Esophagus squamous epithelium (tissue), 5 donors: ENCODE data around the gene IL1A. TPM values are rescaled to one million over a fixed set of nuclear protein-coding genes. Genes with fewer than 3 reads are reported as not detected.

ENCODE experiments used
- DNase-seq: peaks from one replicate; lab custom pipeline; 2025; lab: John Stamatoyannopoulos, UW
- H3K27ac ChIP-seq, 4 donors: fragments of 200-600 bp; sonication (generic); one replicate each; pipeline ENCODE4 v1.5.1; 2016 to 2019; ENCODE audit warnings: mild to moderate bottlenecking in 1 of 4
- H3K27me3 ChIP-seq, 4 donors: fragments of 200-600 bp; sonication (generic); 1 replicate in 3 of 4; 2 replicates in 1 of 4; pipeline versions ENCODE4 v1.5.1 to v1.6.0; 2017 to 2021; ENCODE audit warnings: antibody characterized with exemption in 1 of 4
- H3K36me3 ChIP-seq, 3 donors: fragments of 200-600 bp; sonication (generic); one replicate each; pipeline ENCODE4 v1.5.1; 2016 to 2019
- H3K4me1 ChIP-seq, 3 donors: fragments of 200-600 bp; sonication (generic); one replicate each; pipeline ENCODE4 v1.5.1; 2017 to 2019
- H3K4me3 ChIP-seq, 4 donors: fragments of 200-600 bp; sonication (generic); 1 replicate in 3 of 4; 2 replicates in 1 of 4; pipeline ENCODE4 v1.5.1; 2016 to 2019; ENCODE audit warnings: mild to moderate bottlenecking in 2 of 4, moderate library complexity in 1 of 4
- H3K9me3 ChIP-seq, 3 donors: fragments of 200-600 bp; sonication (generic); one replicate each; pipeline ENCODE4 v1.5.1; 2016 to 2019
- POLR2A ChIP-seq, 4 donors: fragments of 450-650 bp; IDR thresholded peaks; one replicate each; pipeline ENCODE4 v1.6.1; 2017; ENCODE audit warnings: antibody characterized with exemption in 4 of 4, mild to moderate bottlenecking in 4 of 4, moderate library complexity in 3 of 4
- WGBS, 2 donors: methylation state at CpG; one replicate each; pipeline ENCODE4 v1.1.5; 2018; 5-methylcytosine and 5-hydroxymethylcytosine counted together
- intact Hi-C: fragments of 100-400 bp; cut with DNase I; formaldehyde crosslinking; loops from one replicate; pipeline ENCODE4 v1.15.0; 2022
- total RNA-seq, 4 donors: library from RNA; depleted of rRNA; stranded (reverse); fragments of >200 nt; gene quantifications; one replicate each; pipeline ENCODE4 v1.1.0, GENCODE V29; 2016
- TF ChIP-seq, protein P1 (sequence below), 6 experiments: fragments of 450-650 bp in 4 of 6; fragments of 200-600 bp in 2 of 6; sonication (generic) in 2 of 6; IDR thresholded peaks; one replicate each; pipeline ENCODE4 v1.5.1; 2016 to 2019; ENCODE audit warnings: antibody characterized with exemption in 6 of 6, mild to moderate bottlenecking in 4 of 6, moderate library complexity in 4 of 6
- donor health status: DM: yes; HTN: yes; CAD: no.

Gene IL1A
- total RNA-seq, 4 donors from 2014 or later, result 0.53 to 37.4 (median 4.3) TPM

DNA sequence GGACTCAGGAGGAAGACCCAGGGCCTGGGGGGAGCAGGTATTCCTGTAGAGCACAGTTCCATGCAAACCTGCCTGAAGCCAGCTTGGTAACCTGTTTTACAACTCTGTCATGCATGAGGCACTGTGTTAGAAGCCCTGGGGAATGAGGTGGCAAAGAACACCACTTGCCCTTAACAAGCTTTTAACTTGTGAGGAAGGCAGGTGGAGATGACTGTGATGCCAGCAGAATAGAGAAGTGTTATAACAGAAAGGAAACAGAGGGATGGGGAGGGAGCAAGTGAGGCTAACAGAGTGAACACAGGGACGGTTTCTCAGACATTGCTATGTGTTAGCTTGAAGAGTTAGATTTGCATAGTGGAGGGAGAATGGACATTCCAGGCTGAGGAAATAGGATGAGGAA lies 11.5 kb upstream of the IL1A start:
- 27 to 42% methylated on average over 1 of the region's 1 CpG for WGBS, 2 donors
- no peaks in the 10 kb centered on the region for H3K36me3 ChIP-seq
- TF ChIP-seq, protein P1, sequence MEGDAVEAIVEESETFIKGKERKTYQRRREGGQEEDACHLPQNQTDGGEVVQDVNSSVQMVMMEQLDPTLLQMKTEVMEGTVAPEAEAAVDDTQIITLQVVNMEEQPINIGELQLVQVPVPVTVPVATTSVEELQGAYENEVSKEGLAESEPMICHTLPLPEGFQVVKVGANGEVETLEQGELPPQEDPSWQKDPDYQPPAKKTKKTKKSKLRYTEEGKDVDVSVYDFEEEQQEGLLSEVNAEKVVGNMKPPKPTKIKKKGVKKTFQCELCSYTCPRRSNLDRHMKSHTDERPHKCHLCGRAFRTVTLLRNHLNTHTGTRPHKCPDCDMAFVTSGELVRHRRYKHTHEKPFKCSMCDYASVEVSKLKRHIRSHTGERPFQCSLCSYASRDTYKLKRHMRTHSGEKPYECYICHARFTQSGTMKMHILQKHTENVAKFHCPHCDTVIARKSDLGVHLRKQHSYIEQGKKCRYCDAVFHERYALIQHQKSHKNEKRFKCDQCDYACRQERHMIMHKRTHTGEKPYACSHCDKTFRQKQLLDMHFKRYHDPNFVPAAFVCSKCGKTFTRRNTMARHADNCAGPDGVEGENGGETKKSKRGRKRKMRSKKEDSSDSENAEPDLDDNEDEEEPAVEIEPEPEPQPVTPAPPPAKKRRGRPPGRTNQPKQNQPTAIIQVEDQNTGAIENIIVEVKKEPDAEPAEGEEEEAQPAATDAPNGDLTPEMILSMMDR (IDR thresholded peaks at IDR 0.05), result no peak
- TF ChIP-seq POLR2A (IDR thresholded peaks at IDR 0.05), result no peak
- no peaks in the 10 kb centered on the region for H3K9me3 ChIP-seq
- no peaks in the 10 kb centered on the region for H3K27me3 ChIP-seq
- H3K4me1 ChIP-seq, result peaks cover 0 to 48% (median 21%) of the 10 kb centered on the region in 3 donors
- intact Hi-C loops, result no loop called here
- H3K27ac ChIP-seq, result peak overlapping the region; percentile 75 to 86 (median 77)
- no peak for DNase-seq
- no peak overlapping the region for H3K4me3 ChIP-seq

DNA sequence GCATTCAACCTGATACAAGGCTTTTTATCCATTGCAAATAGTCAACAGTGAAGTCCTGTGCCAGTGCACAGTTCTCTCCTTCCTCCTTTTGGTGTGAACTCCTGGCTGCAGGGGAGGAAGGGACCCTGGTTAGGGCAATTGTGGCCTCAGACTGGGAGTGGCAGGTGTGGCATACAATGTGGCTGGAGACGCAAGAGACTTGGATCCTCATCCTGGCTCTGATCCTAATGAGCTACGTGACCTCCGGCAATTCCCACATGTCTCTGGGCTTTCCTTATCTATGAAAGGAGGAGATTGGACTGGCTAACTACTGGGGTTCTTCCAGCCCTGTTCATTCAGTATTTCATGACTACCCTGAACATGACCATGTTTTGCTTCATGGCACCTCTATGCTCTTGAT lies 10.5 kb upstream of the IL1A start:
- Histone ChIP-seq H3K36me3 (no peaks in the 10 kb centered on the region), H3K27me3 (no peaks in the 10 kb centered on the region), H3K4me1 (peaks cover 0 to 56% (median 21%) of the 10 kb centered on the region in 3 donors), H3K4me3 (no peak overlapping the region), H3K9me3 (no peaks in the 10 kb centered on the region), H3K27ac (peak overlapping the region; percentile 75 to 86 (median 77))
- TF ChIP-seq, protein P1 (IDR thresholded peaks at IDR 0.05), result no peak
- TF ChIP-seq POLR2A (IDR thresholded peaks at IDR 0.05), result no peak
- intact Hi-C loops, result no loop called here
- DNase-seq, result no peak
- 0 to 56% methylated on average over 2 to 3 of the region's 3 CpGs for WGBS, 2 donors

DNA sequence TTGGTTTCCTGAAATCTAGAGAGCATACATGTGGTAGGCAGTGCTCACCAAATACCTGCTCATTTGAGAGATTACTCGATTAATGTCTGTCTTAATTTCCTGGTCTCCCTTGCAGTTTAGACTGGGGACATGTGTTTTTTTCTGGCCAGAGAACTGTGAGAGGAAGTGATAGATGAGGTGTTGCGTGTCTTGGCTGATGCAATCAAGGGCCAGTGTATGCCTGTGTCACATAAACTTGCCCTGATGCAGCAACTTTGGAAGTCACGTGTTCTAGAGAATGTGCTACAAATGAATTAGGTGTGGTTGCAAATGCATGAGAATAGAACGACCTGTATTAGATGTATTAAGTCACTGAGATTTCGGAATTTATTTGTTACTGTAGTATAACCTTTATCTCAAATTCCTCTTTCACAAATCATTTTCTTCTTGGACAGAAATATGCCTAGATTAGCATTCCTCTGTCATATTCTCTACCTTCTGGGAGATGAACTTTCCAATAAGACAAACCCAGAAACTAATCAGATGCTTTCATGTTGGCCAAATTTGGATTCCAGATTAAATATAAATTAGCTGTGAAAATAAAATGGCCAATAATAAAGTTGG lies 9.9 kb upstream of the IL1A start:
- WGBS, 2 donors, result 16 to 24% methylated on average over 5 of the region's 5 CpGs

DNA sequence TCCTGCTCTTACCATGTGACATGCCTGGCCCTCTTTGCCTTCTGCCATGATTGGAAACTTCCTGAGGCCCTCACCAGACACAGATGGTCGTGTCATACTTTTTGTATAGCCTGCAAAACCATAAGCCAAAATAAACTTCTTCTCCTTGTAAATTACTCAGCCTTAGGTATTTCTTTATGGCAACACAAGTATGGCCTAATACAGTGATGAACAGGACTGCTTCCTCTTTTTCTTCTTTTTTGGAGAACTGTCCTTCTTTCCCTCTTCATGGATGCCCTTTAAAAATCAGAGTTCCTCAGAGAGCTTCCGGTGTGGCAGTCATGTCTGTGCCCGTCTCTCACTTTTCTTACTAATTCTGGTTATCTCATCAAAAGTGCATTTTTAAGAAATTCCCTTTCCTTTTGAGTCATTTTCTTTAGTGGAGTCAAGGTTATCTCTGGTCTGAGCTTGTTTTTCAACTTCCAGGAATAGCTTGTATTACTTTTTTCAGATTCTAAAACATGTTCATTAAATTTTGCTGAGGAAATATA lies 9.2 kb upstream of the IL1A start:
- intact Hi-C loops, result no loop called here
- TF ChIP-seq, protein P1 (IDR thresholded peaks at IDR 0.05), result no peak
- no peak for TF ChIP-seq POLR2A (IDR thresholded peaks at IDR 0.05)
- H3K27ac ChIP-seq, result peak overlapping the region; percentile 44 to 86 (median 80)
- H3K4me1 ChIP-seq, result peaks cover 0 to 61% (median 21%) of the 10 kb centered on the region in 3 donors
- WGBS, 2 donors, result 22 to 27% methylated on average over 3 of the region's 3 CpGs
- no peaks in the 10 kb centered on the region for H3K9me3 ChIP-seq
- H3K4me3 ChIP-seq, result no peak overlapping the region
- H3K27me3 ChIP-seq, result no peaks in the 10 kb centered on the region
- no peaks in the 10 kb centered on the region for H3K36me3 ChIP-seq
- no peak for DNase-seq

More for the DNA sequence above, 9.9 kb upstream of the IL1A start:
- H3K9me3 ChIP-seq, result no peaks in the 10 kb centered on the region
- no peak overlapping the region for H3K4me3 ChIP-seq
- DNase-seq, result peak; percentile 35
- H3K36me3 ChIP-seq, result no peaks in the 10 kb centered on the region
- H3K4me1 ChIP-seq, result peaks cover 0 to 56% (median 21%) of the 10 kb centered on the region in 3 donors
- intact Hi-C loops, result no loop called here
- peak overlapping the region; percentile 76 to 86 (median 82) for H3K27ac ChIP-seq
- no peaks in the 10 kb centered on the region for H3K27me3 ChIP-seq
- TF ChIP-seq, protein P1 (IDR thresholded peaks at IDR 0.05), result no peak
- no peak for TF ChIP-seq POLR2A (IDR thresholded peaks at IDR 0.05)

DNA sequence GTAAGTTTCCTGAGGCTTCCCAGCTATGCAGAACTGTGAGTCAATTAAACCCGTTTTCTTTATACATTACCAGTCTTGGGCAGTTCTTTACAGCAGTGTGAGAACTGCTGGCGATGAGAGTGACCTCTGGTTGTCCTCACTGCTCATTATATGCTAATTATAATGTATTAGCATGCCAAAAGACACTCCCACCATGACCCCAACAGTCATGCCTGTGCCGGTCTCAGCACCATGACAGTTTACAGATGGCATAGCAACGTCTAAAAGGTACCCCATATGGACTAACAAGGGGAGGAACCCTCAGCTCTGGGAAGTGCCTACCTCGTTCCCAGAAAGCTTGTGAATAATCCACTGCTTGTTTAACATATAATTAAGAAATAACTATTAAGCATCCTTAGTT lies 8.1 kb upstream of the IL1A start:
- WGBS, 2 donors, result 77 to 82% methylated on average over 4 to 5 of the region's 5 CpGs

More for the DNA sequence above, 8.1 kb upstream of the IL1A start:
- intact Hi-C loops, result no loop called here
- no peaks in the 10 kb centered on the region for H3K27me3 ChIP-seq
- peaks cover 0 to 65% (median 21%) of the 10 kb centered on the region in 3 donors for H3K4me1 ChIP-seq
- TF ChIP-seq, protein P1 (IDR thresholded peaks at IDR 0.05), result no peak
- no peak for TF ChIP-seq POLR2A (IDR thresholded peaks at IDR 0.05)
- H3K9me3 ChIP-seq, result no peaks in the 10 kb centered on the region
- no peak overlapping the region for H3K4me3 ChIP-seq
- peak overlapping the region in 1 of 4 donors; percentile 86 for H3K27ac ChIP-seq
- no peak for DNase-seq
- no peaks in the 10 kb centered on the region for H3K36me3 ChIP-seq
